Measurements from ENCODE around the gene XRCC5.

- no peak for TF ChIP-seq EZH2 (IDR thresholded peaks at IDR 0.05)
- TF ChIP-seq POLR2AphosphoS5 (IDR thresholded peaks at IDR 0.05; ENCODE audit: borderline replicate concordance, low read depth, low read length): no peak
Observed at GRCh38 chr2:216234106-216234505, 125.0 kb downstream of the XRCC5 start.
